Liver (tissue), 9 donors: ENCODE measurements around the gene POLH. TPM values are rescaled to one million over a fixed set of nuclear protein-coding genes. Genes with fewer than 3 reads are reported as not detected.
"Not testable (repeated sequence)": the region's sequence is repeated elsewhere in the genome, so short reads cannot be mapped to it uniquely, and the experiment has no call there.

ENCODE experiments used
- DNase-seq: peaks from one replicate; pipeline ENCODE4 v3.0.0-alpha.2; 2017; ENCODE audit warnings: low spot score
- H3K27ac ChIP-seq, 2 donors: one replicate each; pipeline ENCODE4 v1.7.0; 2013; ENCODE audit warnings: inconsistent platforms in 2 of 2, low read length in 2 of 2, control low read depth in 1 of 2, low read depth in 1 of 2, mild to moderate bottlenecking in 1 of 2
- H3K27me3 ChIP-seq, 4 donors: one replicate each; pipeline versions ENCODE4 v1.6.1 to v1.7.0; 2013; ENCODE audit warnings: low read length in 3 of 4, inconsistent platforms in 1 of 4, mild to moderate bottlenecking in 1 of 4, moderate library complexity in 1 of 4; ENCODE audit not compliant: control insufficient read depth in 4 of 4, insufficient read depth in 4 of 4
- H3K36me3 ChIP-seq, 4 donors: one replicate each; pipeline versions ENCODE4 v1.6.1 to v1.7.0; 2013; ENCODE audit warnings: low read length in 3 of 4, mild to moderate bottlenecking in 3 of 4, low read depth in 1 of 4, moderate library complexity in 1 of 4; ENCODE audit not compliant: control insufficient read depth in 4 of 4, insufficient read depth in 3 of 4
- H3K4me1 ChIP-seq, 4 donors: one replicate each; pipeline versions ENCODE4 v1.6.1 to v1.7.0; 2013; ENCODE audit warnings: low read length in 3 of 4, mild to moderate bottlenecking in 3 of 4, moderate library complexity in 1 of 4; ENCODE audit not compliant: control insufficient read depth in 4 of 4, insufficient read depth in 4 of 4
- H3K4me3 ChIP-seq, 3 donors: one replicate each; pipeline versions ENCODE4 v1.6.1 to v1.7.0; 2013; ENCODE audit warnings: low read length in 3 of 3, control low read depth in 1 of 3, low read depth in 1 of 3, mild to moderate bottlenecking in 1 of 3
- H3K9ac ChIP-seq, 2 donors: one replicate each; pipeline ENCODE4 v1.7.0; 2013; ENCODE audit warnings: low read length in 2 of 2, mild to moderate bottlenecking in 2 of 2, moderate library complexity in 2 of 2, control low read depth in 1 of 2, low read depth in 1 of 2
- H3K9me3 ChIP-seq, 4 donors: one replicate each; pipeline versions ENCODE4 v1.6.1 to v1.7.0; 2013; ENCODE audit warnings: low read length in 3 of 4; ENCODE audit not compliant: control insufficient read depth in 4 of 4
- CTCF ChIP-seq: fragments of 150-350 bp; IDR thresholded peaks from 2 replicates; pipeline ENCODE4 v1.5.1; 2017; ENCODE audit warnings: improper control_type of control experiment, low read depth, low read length; ENCODE audit not compliant: missing input control
- EGR1 ChIP-seq, 2 donors: IDR thresholded peaks; 2 replicates each; pipeline ENCODE4 v1.6.1; 2016 to 2018; ENCODE audit warnings: antibody characterized with exemption in 2 of 2, low read depth in 2 of 2
- FOXA1 ChIP-seq: IDR thresholded peaks from 2 replicates; pipeline ENCODE4 v1.6.1; 2016; ENCODE audit warnings: antibody characterized with exemption
- FOXA2 ChIP-seq: IDR thresholded peaks from 2 replicates; pipeline ENCODE4 v1.6.1; 2016; ENCODE audit warnings: antibody characterized with exemption
- GABPA ChIP-seq, 2 donors: IDR thresholded peaks in 1 of 2; conservative IDR thresholded peaks in 1 of 2; 2 replicates each; pipeline ENCODE4 v1.6.1; 2016; ENCODE audit warnings: antibody characterized with exemption in 2 of 2, mild to moderate bottlenecking in 1 of 2, moderate library complexity in 1 of 2
- HNF4A ChIP-seq, 2 donors: conservative IDR thresholded peaks; 2 replicates each; pipeline ENCODE4 v1.6.1; 2016; ENCODE audit warnings: antibody characterized with exemption in 2 of 2, mild to moderate bottlenecking in 2 of 2
- MAX ChIP-seq: IDR thresholded peaks from 2 replicates; pipeline ENCODE4 v1.6.1; 2016; ENCODE audit warnings: antibody characterized with exemption
- NR2F2 ChIP-seq: IDR thresholded peaks from 2 replicates; pipeline ENCODE4 v1.6.1; 2016; ENCODE audit warnings: antibody characterized with exemption
- RAD21 ChIP-seq, 2 donors: IDR thresholded peaks; 2 replicates each; pipeline ENCODE4 v1.6.1; 2016; ENCODE audit warnings: antibody characterized with exemption in 2 of 2, mild to moderate bottlenecking in 2 of 2
- REST ChIP-seq: IDR thresholded peaks from 2 replicates; pipeline ENCODE4 v1.6.1; 2016; ENCODE audit warnings: antibody characterized with exemption, mild to moderate bottlenecking
- SP1 ChIP-seq: IDR thresholded peaks from 2 replicates; pipeline ENCODE4 v1.6.1; 2018; ENCODE audit warnings: antibody characterized with exemption, mild to moderate bottlenecking
- TAF1 ChIP-seq: conservative IDR thresholded peaks from 2 replicates; pipeline ENCODE4 v1.6.1; 2016; ENCODE audit warnings: antibody characterized with exemption, mild to moderate bottlenecking
- YY1 ChIP-seq: IDR thresholded peaks from 2 replicates; pipeline ENCODE4 v1.6.1; 2016; ENCODE audit warnings: antibody characterized with exemption, mild to moderate bottlenecking
- WGBS: extraction: QIAGEN DNeasy Blood & Tissue Kit; methylation state at CpG from one replicate; pipeline ENCODE4 v1.1.7; 2013; 5-methylcytosine and 5-hydroxymethylcytosine counted together
- polyA plus RNA-seq, 2 donors: library from polyadenylated mRNA; stranded (reverse) in 1 of 2; unstranded in 1 of 2; fragments of 200-250 nt in 1 of 2; fragments of >200 nt in 1 of 2; fragmentation: Nextera tagmentation in 1 of 2; extraction: Ambion mirVana in 1 of 2; gene quantifications; one replicate each; pipeline versions ENCODE4 v1.2.1 to v1.2.3, GENCODE V29; 2013 to 2015
- total RNA-seq, 2 donors: library from RNA; depleted of rRNA; stranded (reverse); fragments of >200 nt; gene quantifications; one replicate each; pipeline ENCODE4 v1.2.3, GENCODE V29; 2014
- TF ChIP-seq, protein P1 (sequence below): IDR thresholded peaks from 2 replicates; pipeline ENCODE4 v1.6.1; 2016; ENCODE audit warnings: antibody characterized with exemption
- TF ChIP-seq, protein P2 (sequence below): IDR thresholded peaks from 2 replicates; pipeline ENCODE4 v1.6.1; 2016; ENCODE audit warnings: antibody characterized with exemption
- donor health status: healthy.
- donor health status: healthy.
- donor health status: healthy.
- donor health status: healthy.
- donor health status: healthy.

The POLH gene
- total and polyA plus RNA-seq, 4 donors: 1.9 to 7.5 (median 4.7) TPM

GRCh38 chr6:43539409-43539808 is 36.6 kb upstream of the POLH start:
- H3K36me3 ChIP-seq: peaks cover 3 to 24% (median 8%) of the 10 kb centered on the region in 4 donors
- not testable (repeated sequence) for DNase-seq, H3K4me1 ChIP-seq, H3K9me3 ChIP-seq, H3K27me3 ChIP-seq, H3K9ac ChIP-seq, H3K4me3 ChIP-seq, H3K27ac ChIP-seq
- WGBS: 98% methylated on average over 20 of the region's 20 CpGs

DNA sequence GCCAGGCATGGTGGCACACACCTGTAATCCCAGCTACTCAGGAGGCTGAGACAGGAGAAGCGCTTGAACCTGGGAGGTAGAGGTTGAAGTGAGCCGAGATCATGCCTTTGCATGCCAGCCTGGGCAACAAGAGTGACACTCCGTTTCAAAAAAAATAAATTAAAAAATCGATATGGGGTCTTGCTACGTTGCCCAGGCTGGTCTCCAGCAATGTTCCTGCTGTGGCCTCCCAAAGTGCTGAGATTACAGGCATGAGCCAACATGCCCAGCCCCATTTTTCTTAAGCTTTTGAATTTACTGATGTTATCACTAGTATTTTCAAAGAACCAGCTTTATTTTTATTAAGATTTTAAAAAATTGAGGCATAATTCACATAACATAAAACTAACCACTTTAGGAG is 35.5 kb upstream of the POLH start:
- TF ChIP-seq GABPA (IDR thresholded peaks at IDR 0.05 in 1 of 2, conservative IDR thresholded peaks at IDR 0.05 in 1 of 2) (no peak), HNF4A (conservative IDR thresholded peaks at IDR 0.05) (no peak), SP1 (no peak), TAF1 (no peak), FOXA2 (no peak), CTCF (no peak), FOXA1 (no peak), REST (no peak), MAX (no peak), NR2F2 (no peak), RAD21 (IDR thresholded peaks at IDR 0.05) (no peak), YY1 (no peak), EGR1 (IDR thresholded peaks at IDR 0.05; ENCODE audit: low read depth in 2 of 2) (no peak)
- TF ChIP-seq, protein P1, sequence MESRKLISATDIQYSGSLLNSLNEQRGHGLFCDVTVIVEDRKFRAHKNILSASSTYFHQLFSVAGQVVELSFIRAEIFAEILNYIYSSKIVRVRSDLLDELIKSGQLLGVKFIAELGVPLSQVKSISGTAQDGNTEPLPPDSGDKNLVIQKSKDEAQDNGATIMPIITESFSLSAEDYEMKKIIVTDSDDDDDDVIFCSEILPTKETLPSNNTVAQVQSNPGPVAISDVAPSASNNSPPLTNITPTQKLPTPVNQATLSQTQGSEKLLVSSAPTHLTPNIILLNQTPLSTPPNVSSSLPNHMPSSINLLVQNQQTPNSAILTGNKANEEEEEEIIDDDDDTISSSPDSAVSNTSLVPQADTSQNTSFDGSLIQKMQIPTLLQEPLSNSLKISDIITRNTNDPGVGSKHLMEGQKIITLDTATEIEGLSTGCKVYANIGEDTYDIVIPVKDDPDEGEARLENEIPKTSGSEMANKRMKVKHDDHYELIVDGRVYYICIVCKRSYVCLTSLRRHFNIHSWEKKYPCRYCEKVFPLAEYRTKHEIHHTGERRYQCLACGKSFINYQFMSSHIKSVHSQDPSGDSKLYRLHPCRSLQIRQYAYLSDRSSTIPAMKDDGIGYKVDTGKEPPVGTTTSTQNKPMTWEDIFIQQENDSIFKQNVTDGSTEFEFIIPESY: no peak
- TF ChIP-seq, protein P2, sequence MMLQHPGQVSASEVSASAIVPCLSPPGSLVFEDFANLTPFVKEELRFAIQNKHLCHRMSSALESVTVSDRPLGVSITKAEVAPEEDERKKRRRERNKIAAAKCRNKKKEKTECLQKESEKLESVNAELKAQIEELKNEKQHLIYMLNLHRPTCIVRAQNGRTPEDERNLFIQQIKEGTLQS: no peak
- 98% methylated on average over 5 of the region's 5 CpGs for WGBS
- no peak overlapping the region for H3K27ac ChIP-seq
- no peaks in the 10 kb centered on the region for H3K27me3 ChIP-seq
- H3K9me3 ChIP-seq: no peaks in the 10 kb centered on the region
- H3K9ac ChIP-seq: no peak overlapping the region
- no peaks in the 10 kb centered on the region for H3K4me1 ChIP-seq
- H3K36me3 ChIP-seq: peaks cover 2 to 26% (median 12%) of the 10 kb centered on the region in 4 donors
- H3K4me3 ChIP-seq: no peak overlapping the region
- no peak for DNase-seq
